GM12872 (cell line): ENCODE data around the gene ATXN8OS.

Experiments
- CTCF ChIP-seq: IDR thresholded peaks from 3 replicates; pipeline ENCODE4 v1.5.1; 2011; ENCODE audit warnings: low read depth, mild to moderate bottlenecking, low read length, moderate library complexity; ENCODE audit not compliant: insufficient read depth

The ATXN8OS gene

GRCh38 chr13:70171151-70171550 lies 63.5 kb downstream of the ATXN8OS start:
- TF ChIP-seq CTCF, result no peak

- TF ChIP-seq CTCF, result no peak
Measured at GRCh38 chr13:70172946-70173597, 65.4 kb downstream of the ATXN8OS start.

GRCh38 chr13:70173598-70173959 lies 66.0 kb downstream of the ATXN8OS start:
- no peak for TF ChIP-seq CTCF

DNA sequence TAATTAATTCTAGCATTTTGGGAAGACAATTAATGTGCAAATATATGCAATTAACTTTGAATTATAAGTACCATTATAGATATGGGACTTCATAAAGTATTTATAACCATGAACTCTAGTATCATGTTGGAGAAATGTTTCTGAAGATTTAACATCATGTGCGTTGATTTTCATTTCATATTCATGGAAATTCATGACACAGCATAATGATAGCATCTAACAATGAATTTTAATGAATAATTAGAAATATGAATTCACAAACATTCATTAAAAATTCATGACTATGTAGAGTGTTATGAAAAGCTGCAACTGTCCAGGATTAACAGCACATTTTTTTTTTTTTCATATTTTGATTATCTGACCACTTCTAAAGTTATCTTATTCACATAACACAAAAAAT lies 70.7 kb downstream of the ATXN8OS start:
- TF ChIP-seq CTCF, result no peak
